Mesenchymal stem cell (in vitro differentiated cells and primary cell): ENCODE results near the gene NATD1.

Experiments
- DNase-seq: peaks from one replicate; pipeline ENCODE4 v3.0.0-alpha.2; 2013
- H2AFZ ChIP-seq: one replicate; pipeline ENCODE4 v1.6.1; 2013; ENCODE audit warnings: low read depth, mild to moderate bottlenecking, control low read depth, inconsistent platforms, low read length, moderate library complexity
- H2AK5ac ChIP-seq: 2 replicates; pipeline ENCODE4 v1.6.1; 2013; ENCODE audit warnings: low read length, moderate library complexity, mild to moderate bottlenecking, inconsistent platforms; ENCODE audit not compliant: severe bottlenecking
- H2BK120ac ChIP-seq: one replicate; pipeline ENCODE4 v1.6.1; 2013; ENCODE audit warnings: low read depth, mild to moderate bottlenecking, inconsistent platforms, low read length, moderate library complexity
- H2BK12ac ChIP-seq, 2 experiments: one replicate each; pipeline ENCODE4 v1.6.1; 2013; ENCODE audit warnings: inconsistent platforms in 2 of 2, low read length in 2 of 2, mild to moderate bottlenecking in 2 of 2, moderate library complexity in 2 of 2, control low read depth in 1 of 2
- H2BK15ac ChIP-seq: one replicate; pipeline ENCODE4 v1.6.1; 2013; ENCODE audit warnings: mild to moderate bottlenecking, low read depth, inconsistent platforms; ENCODE audit not compliant: poor library complexity, severe bottlenecking
- H2BK5ac ChIP-seq: 2 replicates; pipeline ENCODE4 v1.6.1; 2013; ENCODE audit warnings: low read depth, mild to moderate bottlenecking, low read length, control low read depth, inconsistent platforms; ENCODE audit not compliant: poor library complexity, severe bottlenecking
- H3K14ac ChIP-seq, 2 experiments: one replicate each; pipeline ENCODE4 v1.6.1; 2013; ENCODE audit warnings: inconsistent platforms in 2 of 2, low read length in 2 of 2, control low read depth in 1 of 2, mild to moderate bottlenecking in 1 of 2, moderate library complexity in 1 of 2
- H3K18ac ChIP-seq, 2 experiments: one replicate each; pipeline ENCODE4 v1.6.1; 2013; ENCODE audit warnings: inconsistent platforms in 2 of 2, low read length in 2 of 2, control low read depth in 1 of 2, low read depth in 1 of 2, mild to moderate bottlenecking in 1 of 2
- H3K23ac ChIP-seq, 2 experiments: one replicate each; pipeline ENCODE4 v1.6.1; 2013; ENCODE audit warnings: inconsistent platforms in 2 of 2, low read length in 2 of 2, mild to moderate bottlenecking in 2 of 2, moderate library complexity in 2 of 2, control low read depth in 1 of 2
- H3K27ac ChIP-seq: 2 replicates; pipeline ENCODE4 v1.5.1; 2013; ENCODE audit warnings: mild to moderate bottlenecking, moderate library complexity, low read length, control low read depth, inconsistent platforms; ENCODE audit not compliant: poor library complexity, severe bottlenecking
- H3K27me3 ChIP-seq, 2 experiments: 2 replicates each; pipeline versions ENCODE4 v1.6.1 to v1.7.0; 2013; ENCODE audit warnings: low read length in 2 of 2, mild to moderate bottlenecking in 2 of 2, moderate library complexity in 2 of 2, control low read depth in 1 of 2, inconsistent platforms in 1 of 2; ENCODE audit not compliant: control insufficient read depth in 1 of 2, insufficient read depth in 1 of 2
- H3K36me3 ChIP-seq, 2 experiments: 2 replicates each; pipeline versions ENCODE4 v1.6.1 to v1.7.0; 2013; ENCODE audit warnings: low read length in 2 of 2, control low read depth in 1 of 2, inconsistent platforms in 1 of 2, low read depth in 1 of 2, mild to moderate bottlenecking in 1 of 2; ENCODE audit not compliant: insufficient read depth in 2 of 2, control insufficient read depth in 1 of 2
- H3K4ac ChIP-seq, 2 experiments: one replicate each; pipeline ENCODE4 v1.6.1; 2013; ENCODE audit warnings: inconsistent platforms in 2 of 2, low read length in 2 of 2, mild to moderate bottlenecking in 2 of 2, moderate library complexity in 2 of 2, control low read depth in 1 of 2, low read depth in 1 of 2
- H3K4me1 ChIP-seq: 2 replicates; pipeline ENCODE4 v1.6.1; 2013; ENCODE audit warnings: low read depth, low read length, control low read depth; ENCODE audit not compliant: control insufficient read depth, insufficient read depth
- H3K4me2 ChIP-seq: 2 replicates; pipeline ENCODE4 v1.6.1; 2013; ENCODE audit warnings: low read length, mild to moderate bottlenecking, inconsistent platforms; ENCODE audit not compliant: poor library complexity, severe bottlenecking
- H3K4me3 ChIP-seq, 2 experiments: 2 replicates each; pipeline versions ENCODE4 v1.5.1 to v1.7.0; 2013; ENCODE audit warnings: low read length in 2 of 2, mild to moderate bottlenecking in 2 of 2, control low read depth in 1 of 2, low read depth in 1 of 2; ENCODE audit not compliant: insufficient read depth in 1 of 2
- H3K79me1 ChIP-seq: replicated peaks from 2 replicates; pipeline ENCODE4 v1.6.1; 2013; ENCODE audit warnings: mild to moderate bottlenecking, control low read depth, low read length, inconsistent platforms; ENCODE audit not compliant: poor library complexity, severe bottlenecking
- H3K9ac ChIP-seq: 2 replicates; pipeline ENCODE4 v1.7.0; 2013; ENCODE audit warnings: mild to moderate bottlenecking, low read length, moderate library complexity
- H3K9me3 ChIP-seq: 2 replicates; pipeline ENCODE4 v1.7.0; 2013; ENCODE audit warnings: mild to moderate bottlenecking, low read length; ENCODE audit not compliant: control insufficient read depth
- H4K8ac ChIP-seq: one replicate; pipeline ENCODE4 v1.6.1; 2013; ENCODE audit warnings: inconsistent platforms, mild to moderate bottlenecking, low read length, moderate library complexity
- H4K91ac ChIP-seq: one replicate; pipeline ENCODE4 v1.6.1; 2013; ENCODE audit warnings: mild to moderate bottlenecking, low read length, inconsistent platforms
- whole genome bisulfite sequencing: methylation state at CpG from one replicate; pipeline ENCODE4 v1.1.7; 2013; ENCODE audit warnings: mixed read lengths; 5-methylcytosine and 5-hydroxymethylcytosine counted together

The NATD1 gene

GRCh38 chr17:21271454-21272183, 18.4 kb upstream of the NATD1 start:
- H3K27ac ChIP-seq = no peak overlapping the region
- no peak overlapping the region for H3K4me3 ChIP-seq
- H2BK5ac ChIP-seq = no peak overlapping the region
- H3K27me3 ChIP-seq = no peaks in the 10 kb centered on the region
- no peak overlapping the region for H4K8ac ChIP-seq
- no peak overlapping the region for H4K91ac ChIP-seq
- no peak overlapping the region for H3K23ac ChIP-seq
- H2BK15ac ChIP-seq = no peak overlapping the region
- H3K79me1 ChIP-seq = no peaks in the 10 kb centered on the region
- H2BK12ac ChIP-seq = no peak overlapping the region
- H3K18ac ChIP-seq = no peak overlapping the region
- no peak overlapping the region for H2BK120ac ChIP-seq
- H2AFZ ChIP-seq = no peak overlapping the region
- no peak overlapping the region for H3K4ac ChIP-seq
- 87% methylated on average over 7 of the region's 10 CpGs for WGBS
- H3K4me1 ChIP-seq = peaks cover 12% of the 10 kb centered on the region
- H3K9ac ChIP-seq = no peak overlapping the region
- H3K36me3 ChIP-seq = no peaks in the 10 kb centered on the region
- no peak overlapping the region for H2AK5ac ChIP-seq
- H3K14ac ChIP-seq = no peak overlapping the region
- DNase-seq = no peak
- H3K9me3 ChIP-seq = no peaks in the 10 kb centered on the region
- no peak overlapping the region for H3K4me2 ChIP-seq

- H3K27me3 ChIP-seq = peaks cover 0 to 4% of the 10 kb centered on the region in 2 experiments
- H3K4me2 ChIP-seq = no peak overlapping the region
- DNase-seq = no peak
- 81% methylated on average over 8 of the region's 8 CpGs for WGBS
- no peaks in the 10 kb centered on the region for H3K79me1 ChIP-seq
- no peak overlapping the region for H2BK120ac ChIP-seq
- H3K23ac ChIP-seq = no peak overlapping the region
- H4K8ac ChIP-seq = no peak overlapping the region
- no peak overlapping the region for H2BK15ac ChIP-seq
- no peaks in the 10 kb centered on the region for H3K36me3 ChIP-seq
- peaks cover 4% of the 10 kb centered on the region for H3K4me1 ChIP-seq
- no peaks in the 10 kb centered on the region for H3K9me3 ChIP-seq
- no peak overlapping the region for H2BK12ac ChIP-seq
- no peak overlapping the region for H3K27ac ChIP-seq
- no peak overlapping the region for H2AK5ac ChIP-seq
- H3K9ac ChIP-seq = no peak overlapping the region
- H3K4ac ChIP-seq = no peak overlapping the region
- no peak overlapping the region for H4K91ac ChIP-seq
- no peak overlapping the region for H3K14ac ChIP-seq
- no peak overlapping the region for H2BK5ac ChIP-seq
- H3K18ac ChIP-seq = no peak overlapping the region
- no peak overlapping the region for H2AFZ ChIP-seq
- H3K4me3 ChIP-seq = no peak overlapping the region
Measured at GRCh38 chr17:21269394-21269793, 16.2 kb upstream of the NATD1 start.

- Histone ChIP-seq H3K9ac (no peak overlapping the region), H4K91ac (no peak overlapping the region), H3K4me2 (no peak overlapping the region), H2AK5ac (no peak overlapping the region), H3K14ac (no peak overlapping the region), H2AFZ (no peak overlapping the region), H3K4me1 (peaks cover 4% of the 10 kb centered on the region), H2BK120ac (no peak overlapping the region), H2BK12ac (no peak overlapping the region), H3K27ac (no peak overlapping the region), H3K27me3 (peaks cover 0 to 4% of the 10 kb centered on the region in 2 experiments), H4K8ac (no peak overlapping the region), H2BK5ac (no peak overlapping the region), H3K4me3 (no peak overlapping the region), H3K79me1 (no peaks in the 10 kb centered on the region), H2BK15ac (no peak overlapping the region), H3K9me3 (no peaks in the 10 kb centered on the region), H3K4ac (no peak overlapping the region), H3K18ac (no peak overlapping the region), H3K36me3 (no peaks in the 10 kb centered on the region), H3K23ac (no peak overlapping the region)
- 76% methylated on average over 5 of the region's 7 CpGs for WGBS
- no peak for DNase-seq
Measured at GRCh38 chr17:21268596-21269188, 15.5 kb upstream of the NATD1 start.

- Histone ChIP-seq H3K4ac (no peak overlapping the region), H4K8ac (no peak overlapping the region), H3K4me2 (no peak overlapping the region), H3K36me3 (no peaks in the 10 kb centered on the region), H3K4me1 (peaks cover 7% of the 10 kb centered on the region), H3K27ac (no peak overlapping the region), H2BK12ac (no peak overlapping the region), H3K9ac (no peak overlapping the region), H3K27me3 (peaks cover 0 to 11% of the 10 kb centered on the region in 2 experiments), H2BK120ac (no peak overlapping the region), H3K79me1 (no peaks in the 10 kb centered on the region), H2AFZ (no peak overlapping the region), H2AK5ac (no peak overlapping the region), H3K9me3 (no peaks in the 10 kb centered on the region), H3K18ac (no peak overlapping the region), H2BK5ac (no peak overlapping the region), H3K14ac (no peak overlapping the region), H2BK15ac (no peak overlapping the region), H4K91ac (no peak overlapping the region), H3K4me3 (no peak overlapping the region), H3K23ac (no peak overlapping the region)
- 68% methylated on average over 5 of the region's 6 CpGs for WGBS
- peak; percentile 54 for DNase-seq
Measured at GRCh38 chr17:21263376-21263775, 10.2 kb upstream of the NATD1 start.
